ENCODE results near the gene MEI1. TPM values are rescaled to one million over a fixed set of nuclear protein-coding genes. Genes with fewer than 3 reads are reported as not detected.

Gene MEI1
- total RNA-seq, 1 donor from 2014 or later, result not detected

DNA sequence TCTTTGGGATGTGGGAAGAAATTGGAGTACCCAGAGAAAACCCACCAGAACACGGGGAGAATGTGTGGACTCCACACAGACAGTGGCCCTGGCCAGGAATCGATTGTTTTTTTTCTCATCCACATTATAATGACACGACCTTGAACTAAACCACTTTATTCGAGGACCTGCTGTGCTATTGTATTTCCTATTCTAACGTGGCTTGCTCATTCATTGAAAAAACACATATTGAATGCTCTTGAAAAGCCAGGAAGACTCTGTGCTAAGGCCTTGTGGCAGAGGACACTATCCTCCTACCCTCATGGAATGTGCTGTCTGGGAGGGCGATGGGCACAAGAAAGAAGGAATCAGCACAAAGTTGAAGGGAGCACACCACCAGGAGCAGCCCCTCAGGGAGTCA is 124.5 kb downstream of the MEI1 start:
- TF ChIP-seq, protein P1, sequence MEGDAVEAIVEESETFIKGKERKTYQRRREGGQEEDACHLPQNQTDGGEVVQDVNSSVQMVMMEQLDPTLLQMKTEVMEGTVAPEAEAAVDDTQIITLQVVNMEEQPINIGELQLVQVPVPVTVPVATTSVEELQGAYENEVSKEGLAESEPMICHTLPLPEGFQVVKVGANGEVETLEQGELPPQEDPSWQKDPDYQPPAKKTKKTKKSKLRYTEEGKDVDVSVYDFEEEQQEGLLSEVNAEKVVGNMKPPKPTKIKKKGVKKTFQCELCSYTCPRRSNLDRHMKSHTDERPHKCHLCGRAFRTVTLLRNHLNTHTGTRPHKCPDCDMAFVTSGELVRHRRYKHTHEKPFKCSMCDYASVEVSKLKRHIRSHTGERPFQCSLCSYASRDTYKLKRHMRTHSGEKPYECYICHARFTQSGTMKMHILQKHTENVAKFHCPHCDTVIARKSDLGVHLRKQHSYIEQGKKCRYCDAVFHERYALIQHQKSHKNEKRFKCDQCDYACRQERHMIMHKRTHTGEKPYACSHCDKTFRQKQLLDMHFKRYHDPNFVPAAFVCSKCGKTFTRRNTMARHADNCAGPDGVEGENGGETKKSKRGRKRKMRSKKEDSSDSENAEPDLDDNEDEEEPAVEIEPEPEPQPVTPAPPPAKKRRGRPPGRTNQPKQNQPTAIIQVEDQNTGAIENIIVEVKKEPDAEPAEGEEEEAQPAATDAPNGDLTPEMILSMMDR (IDR thresholded peaks at IDR 0.05), result no peak
- no peaks in the 10 kb centered on the region for H3K27me3 ChIP-seq
- no peak for DNase-seq (ENCODE audit: low spot score in 2 of 2)
- no peaks in the 10 kb centered on the region for H3K4me1 ChIP-seq
- H3K4me3 ChIP-seq, result no peak overlapping the region
- H3K9me3 ChIP-seq, result no peaks in the 10 kb centered on the region
- no peak overlapping the region for H3K27ac ChIP-seq
- no peaks in the 10 kb centered on the region for H3K36me3 ChIP-seq
- intact Hi-C loops (cut with DNase I), result loop anchor here (2.0 kb wide), 1 partner anchor 117 kb away; no protein-coding TSS in a partner anchor

DNA sequence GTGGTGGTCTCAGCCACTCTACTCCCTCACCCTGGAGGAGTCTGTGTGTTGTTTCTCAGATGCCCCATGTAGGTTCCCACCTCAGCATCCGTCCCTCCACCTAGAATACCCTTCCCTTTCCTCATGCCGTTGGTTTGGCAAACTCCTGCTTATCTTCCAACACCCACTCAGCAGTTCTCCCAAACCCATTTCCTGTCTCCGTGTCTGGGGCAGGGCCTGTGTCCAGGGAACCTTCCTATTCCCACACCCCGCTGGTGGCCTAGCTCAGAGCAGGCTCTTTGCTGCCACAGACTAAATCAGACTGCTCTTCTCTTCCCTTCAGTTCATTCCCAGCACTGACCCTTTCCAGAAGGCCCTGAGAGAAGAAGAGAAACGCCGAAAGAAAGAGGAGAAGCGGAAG is 126.1 kb downstream of the MEI1 start:
- H3K4me3 ChIP-seq, result no peak overlapping the region
- H3K4me1 ChIP-seq, result no peaks in the 10 kb centered on the region
- H3K27me3 ChIP-seq, result no peaks in the 10 kb centered on the region
- intact Hi-C loops (cut with DNase I), result no loop called here
- no peak for DNase-seq (ENCODE audit: low spot score in 2 of 2)
- H3K27ac ChIP-seq, result peak overlapping the region; percentile 32 to 34
- no peaks in the 10 kb centered on the region for H3K9me3 ChIP-seq
- TF ChIP-seq, protein P1 (IDR thresholded peaks at IDR 0.05), result no peak
- no peaks in the 10 kb centered on the region for H3K36me3 ChIP-seq

DNA sequence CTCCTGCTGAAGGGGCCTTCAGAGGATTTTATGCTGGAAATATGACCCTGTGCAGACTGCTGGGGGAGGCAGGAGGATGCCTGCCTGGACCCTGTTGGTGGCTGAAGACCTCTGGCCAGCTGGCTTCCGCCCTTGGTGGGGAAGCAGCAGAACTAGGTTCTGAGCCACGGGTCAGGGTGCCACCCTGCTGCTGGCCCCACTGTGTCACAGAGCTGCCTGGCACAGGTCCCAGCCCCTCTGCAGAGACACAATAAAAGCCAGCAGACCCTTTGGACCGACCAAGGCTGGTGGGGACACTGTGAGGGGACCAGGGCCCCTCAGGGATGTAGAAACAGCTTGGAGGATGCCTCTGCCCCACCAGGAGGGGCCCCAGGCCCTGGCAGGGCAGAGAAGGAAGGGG is 126.7 kb downstream of the MEI1 start:
- Histone ChIP-seq H3K4me3 (no peak overlapping the region), H3K36me3 (no peaks in the 10 kb centered on the region), H3K27me3 (no peaks in the 10 kb centered on the region), H3K9me3 (no peaks in the 10 kb centered on the region), H3K27ac (no peak overlapping the region), H3K4me1 (no peaks in the 10 kb centered on the region)
- intact Hi-C loops (cut with DNase I), result no loop called here
- DNase-seq (ENCODE audit: low spot score in 2 of 2), result no peak
- TF ChIP-seq, protein P1 (IDR thresholded peaks at IDR 0.05), result no peak

DNA sequence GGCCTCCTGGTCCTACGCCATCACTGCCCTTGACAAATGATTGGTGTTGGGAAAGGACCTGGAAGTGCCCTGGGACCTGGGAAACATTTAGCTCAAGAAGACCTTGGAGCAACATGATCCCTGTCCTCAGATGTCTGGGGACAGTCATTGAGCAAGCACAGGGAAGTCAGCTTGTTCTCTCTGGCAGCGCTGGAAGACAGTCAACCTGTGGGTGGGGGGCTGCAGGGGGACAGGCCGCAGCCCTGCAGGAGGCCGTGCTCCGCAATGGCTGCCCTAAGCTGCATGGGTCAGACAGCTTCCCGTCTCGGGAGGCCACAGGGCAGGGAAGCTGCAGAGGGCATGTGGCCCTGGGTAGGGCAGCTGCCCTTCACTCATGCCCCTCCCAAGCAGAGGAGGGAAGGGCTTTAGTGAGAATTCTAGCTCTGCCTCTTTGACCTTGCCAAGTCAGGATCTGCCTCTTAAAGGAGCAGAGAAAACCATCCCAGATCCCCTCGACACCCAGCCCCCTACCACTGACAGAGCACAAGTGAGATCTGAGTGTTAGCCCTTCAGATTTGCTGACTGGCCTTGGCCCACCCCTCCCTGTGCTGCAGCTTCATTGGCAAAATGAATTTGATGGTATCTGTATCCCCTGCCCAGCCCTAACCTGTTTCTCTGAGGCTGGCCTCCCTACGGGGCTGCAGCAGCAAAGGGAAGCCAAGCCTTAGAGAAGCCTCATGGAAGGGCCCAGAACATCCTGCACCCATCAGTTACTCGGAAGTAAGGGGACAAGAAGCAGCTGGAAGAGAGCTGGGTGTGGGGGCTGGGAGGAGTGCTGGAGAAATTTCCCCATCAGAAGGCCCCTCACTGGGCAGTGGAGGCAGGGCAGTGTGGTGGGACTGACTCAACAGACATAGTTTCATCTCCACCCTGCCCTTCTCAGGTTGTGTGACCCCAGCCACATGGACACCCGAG is 127.4 kb downstream of the MEI1 start:
- no peak for DNase-seq (ENCODE audit: low spot score in 2 of 2)
- H3K4me3 ChIP-seq, result no peak overlapping the region
- intact Hi-C loops (cut with DNase I), result no loop called here
- TF ChIP-seq, protein P1 (IDR thresholded peaks at IDR 0.05), result no peak
- H3K27me3 ChIP-seq, result no peaks in the 10 kb centered on the region
- H3K36me3 ChIP-seq, result no peaks in the 10 kb centered on the region
- H3K4me1 ChIP-seq, result no peaks in the 10 kb centered on the region
- H3K27ac ChIP-seq, result no peak overlapping the region
- H3K9me3 ChIP-seq, result no peaks in the 10 kb centered on the region

DNA sequence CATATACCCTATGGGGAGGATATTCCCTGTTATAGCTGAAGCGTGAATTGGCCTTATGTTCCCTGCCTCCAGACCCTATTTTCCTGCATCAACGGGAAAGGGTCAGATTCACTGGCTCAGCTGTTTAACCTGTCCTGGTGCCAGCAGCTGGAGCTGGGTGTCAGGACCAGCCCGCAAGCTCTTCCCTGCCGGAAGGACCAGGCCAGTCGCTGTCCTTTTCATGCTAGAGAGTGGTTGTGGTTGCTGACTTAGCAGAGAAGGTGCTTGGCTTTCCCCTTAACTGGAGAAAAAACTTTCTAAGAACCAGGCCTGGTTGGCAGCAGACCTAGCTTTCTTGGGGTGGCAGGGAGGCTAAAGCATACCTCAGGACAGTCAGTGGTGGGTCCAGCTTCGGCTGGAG is 128.4 kb downstream of the MEI1 start:
- intact Hi-C loops (cut with DNase I), result no loop called here
- no peak for DNase-seq (ENCODE audit: low spot score in 2 of 2)
- no peaks in the 10 kb centered on the region for H3K9me3 ChIP-seq
- TF ChIP-seq, protein P1 (IDR thresholded peaks at IDR 0.05), result no peak
- H3K27ac ChIP-seq, result no peak overlapping the region
- no peak overlapping the region for H3K4me3 ChIP-seq
- no peaks in the 10 kb centered on the region for H3K36me3 ChIP-seq
- H3K27me3 ChIP-seq, result no peaks in the 10 kb centered on the region
- H3K4me1 ChIP-seq, result no peaks in the 10 kb centered on the region

Data from ascending aorta (tissue), 2 donors.